Cardiac fibroblast (primary cell): Measurements from ENCODE around the gene FUT9.
"Not testable (repeated sequence)": the region's sequence is repeated elsewhere in the genome, so short reads cannot be mapped to it uniquely, and the experiment has no call there.

Source experiments
- DNase-seq, 2 donors: peaks; one replicate each; pipeline versions ENCODE4 v3.0.0 to v3.0.0-alpha.2; 2010; ENCODE audit warnings: low read depth in 2 of 2
- H3K4me3 ChIP-seq, 2 donors: replicated peaks in 1 of 2; 1 replicate in 1 of 2; 2 replicates in 1 of 2; pipeline ENCODE4 v1.5.1; 2011; ENCODE audit warnings: low read depth in 2 of 2, low read length in 2 of 2, mild to moderate bottlenecking in 2 of 2, moderate library complexity in 1 of 2
- TF ChIP-seq, protein P1 (sequence below): IDR thresholded peaks from one replicate; pipeline ENCODE4 v1.5.1; 2011; ENCODE audit warnings: low read depth, mild to moderate bottlenecking, low read length, inconsistent platforms

Gene FUT9

GRCh38 chr6:96235927-96236326 is 220.2 kb downstream of the FUT9 start:
- H3K4me3 ChIP-seq: no peak overlapping the region
- DNase-seq: no peak
- TF ChIP-seq, protein P1, sequence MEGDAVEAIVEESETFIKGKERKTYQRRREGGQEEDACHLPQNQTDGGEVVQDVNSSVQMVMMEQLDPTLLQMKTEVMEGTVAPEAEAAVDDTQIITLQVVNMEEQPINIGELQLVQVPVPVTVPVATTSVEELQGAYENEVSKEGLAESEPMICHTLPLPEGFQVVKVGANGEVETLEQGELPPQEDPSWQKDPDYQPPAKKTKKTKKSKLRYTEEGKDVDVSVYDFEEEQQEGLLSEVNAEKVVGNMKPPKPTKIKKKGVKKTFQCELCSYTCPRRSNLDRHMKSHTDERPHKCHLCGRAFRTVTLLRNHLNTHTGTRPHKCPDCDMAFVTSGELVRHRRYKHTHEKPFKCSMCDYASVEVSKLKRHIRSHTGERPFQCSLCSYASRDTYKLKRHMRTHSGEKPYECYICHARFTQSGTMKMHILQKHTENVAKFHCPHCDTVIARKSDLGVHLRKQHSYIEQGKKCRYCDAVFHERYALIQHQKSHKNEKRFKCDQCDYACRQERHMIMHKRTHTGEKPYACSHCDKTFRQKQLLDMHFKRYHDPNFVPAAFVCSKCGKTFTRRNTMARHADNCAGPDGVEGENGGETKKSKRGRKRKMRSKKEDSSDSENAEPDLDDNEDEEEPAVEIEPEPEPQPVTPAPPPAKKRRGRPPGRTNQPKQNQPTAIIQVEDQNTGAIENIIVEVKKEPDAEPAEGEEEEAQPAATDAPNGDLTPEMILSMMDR: no peak

- TF ChIP-seq, protein P1: no peak
- no peak for DNase-seq
- H3K4me3 ChIP-seq: no peak overlapping the region
Measured at GRCh38 chr6:96236471-96236870, 220.7 kb downstream of the FUT9 start.

GRCh38 chr6:96237638-96238347 is 222.0 kb downstream of the FUT9 start:
- no peak for DNase-seq
- no peak overlapping the region for H3K4me3 ChIP-seq
- TF ChIP-seq, protein P1: no peak

DNA sequence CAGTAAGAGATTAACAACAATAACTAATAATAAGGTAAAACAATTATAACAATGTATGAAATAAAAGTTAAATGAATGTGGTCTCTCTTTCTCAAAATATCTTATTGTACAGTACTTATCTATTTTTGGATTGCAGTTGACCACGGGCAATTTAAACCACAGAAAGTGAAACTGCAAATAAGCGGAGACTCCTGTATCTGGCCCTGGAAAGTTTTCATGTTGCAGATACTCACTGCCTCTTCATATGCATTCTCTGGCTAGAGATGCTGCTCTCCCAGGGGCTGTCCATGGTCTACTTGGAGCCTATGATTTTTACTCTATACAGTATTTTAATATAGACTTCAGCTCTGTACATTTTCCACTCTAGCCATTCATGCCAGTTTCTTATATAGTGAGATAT is 230.8 kb downstream of the FUT9 start:
- DNase-seq: no peak
- no peak overlapping the region for H3K4me3 ChIP-seq
- TF ChIP-seq, protein P1: no peak

DNA sequence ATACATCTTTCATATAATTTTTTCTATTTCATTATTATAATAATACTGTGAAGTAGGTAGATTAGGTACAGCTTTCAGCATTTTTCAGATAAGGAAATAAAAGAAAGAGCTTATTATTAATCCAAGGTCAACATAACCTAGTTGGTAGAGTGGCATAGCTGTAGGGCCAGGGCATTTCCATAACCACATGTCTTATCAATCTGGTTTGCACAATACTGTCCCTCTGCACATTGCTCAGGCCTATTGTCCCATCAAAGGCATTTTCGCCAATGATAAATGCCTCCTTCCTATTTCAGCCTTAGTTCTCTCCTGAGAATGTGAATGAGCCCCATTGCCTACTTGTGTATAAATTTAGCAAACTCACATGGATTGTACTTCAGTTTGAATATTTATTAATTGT is 234.0 kb downstream of the FUT9 start:
- TF ChIP-seq, protein P1: no peak
- H3K4me3 ChIP-seq: no peak overlapping the region
- DNase-seq: no peak

DNA sequence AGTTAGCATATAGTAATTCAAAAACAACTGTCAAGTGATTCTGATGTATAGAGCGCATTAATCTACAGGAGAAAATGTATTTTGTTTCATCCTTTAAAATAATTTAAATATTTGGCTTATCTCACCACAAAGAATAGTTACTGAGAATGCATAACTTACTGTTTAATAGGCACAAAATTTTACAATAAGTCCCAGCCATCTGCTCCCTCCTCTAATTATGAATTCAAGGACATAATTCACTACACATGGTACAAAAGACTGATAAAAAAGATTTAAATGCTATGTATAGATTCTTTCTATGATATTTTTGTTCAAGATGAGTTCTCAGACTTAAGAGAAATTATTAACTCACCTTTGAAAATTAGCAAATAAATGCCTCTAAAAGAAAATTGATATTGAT is 242.0 kb downstream of the FUT9 start:
- TF ChIP-seq, protein P1: no peak
- DNase-seq: no peak
- no peak overlapping the region for H3K4me3 ChIP-seq

- not testable (repeated sequence) for DNase-seq, H3K4me3 ChIP-seq
Measured at GRCh38 chr6:96260787-96261430, 245.1 kb downstream of the FUT9 start.
